ENCODE results near the gene BCAS3.

BCAS3 gene

DNA sequence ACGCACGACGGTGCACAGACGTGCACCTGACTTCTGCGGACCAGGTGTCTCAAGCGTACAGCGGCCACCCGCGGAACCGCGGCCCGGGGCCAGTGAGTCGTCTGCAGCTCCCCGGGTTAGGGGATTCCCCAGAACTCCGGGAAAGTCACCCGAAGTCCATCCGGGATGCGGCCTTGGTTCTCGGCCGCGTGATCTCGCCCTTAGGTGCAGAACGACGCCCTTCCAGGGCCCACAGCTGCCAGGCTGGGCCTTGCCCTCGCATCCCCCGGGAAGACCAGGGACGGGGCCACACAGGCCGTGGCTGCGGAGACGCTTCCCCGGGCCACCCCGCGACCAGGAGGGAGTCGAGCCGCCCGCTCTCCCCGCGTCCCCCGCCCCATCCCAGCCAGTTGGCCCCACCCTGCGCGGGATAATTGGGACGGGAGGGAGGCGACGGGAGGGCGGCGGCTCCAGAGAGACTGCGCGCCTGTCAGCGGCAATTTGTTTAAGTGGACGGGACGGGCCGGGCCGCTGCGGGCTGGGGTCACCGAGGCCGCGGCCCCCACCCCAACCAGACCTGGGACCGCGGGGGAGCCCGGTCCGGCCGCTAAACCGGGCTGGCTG lies 718.4 kb downstream of the BCAS3 start:
- no peak for DNase-seq (ENCODE audit: low read depth in 2 of 2)

GRCh38 chr17:61396586-61397085 lies 719.0 kb downstream of the BCAS3 start:
- no peak for DNase-seq (ENCODE audit: low read depth in 2 of 2)

- DNase-seq (ENCODE audit: low read depth in 2 of 2), result no peak
Observed at GRCh38 chr17:61397086-61397842, 719.6 kb downstream of the BCAS3 start.

DNA sequence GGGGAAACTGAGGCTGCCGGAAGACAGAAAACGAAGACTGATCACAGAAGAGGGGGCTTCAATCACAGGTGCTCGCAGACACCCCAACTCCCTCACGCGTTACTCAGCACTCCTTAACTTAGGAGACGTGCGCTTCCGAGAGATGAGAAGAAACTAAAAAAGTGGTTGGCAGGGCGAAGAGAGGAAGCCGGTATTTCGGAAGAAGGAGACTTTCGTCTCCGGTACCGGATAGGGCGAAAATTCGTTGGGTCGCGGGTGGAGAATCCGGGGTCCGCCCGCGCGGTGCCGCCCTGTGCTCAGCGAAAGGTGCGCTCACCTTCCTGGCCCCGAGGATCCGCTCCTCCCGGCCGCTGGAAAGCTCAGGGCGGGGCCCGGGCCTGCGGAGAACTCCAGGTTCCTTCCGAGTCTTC lies 721.1 kb downstream of the BCAS3 start:
- no peak for DNase-seq (ENCODE audit: low read depth in 2 of 2)

DNA sequence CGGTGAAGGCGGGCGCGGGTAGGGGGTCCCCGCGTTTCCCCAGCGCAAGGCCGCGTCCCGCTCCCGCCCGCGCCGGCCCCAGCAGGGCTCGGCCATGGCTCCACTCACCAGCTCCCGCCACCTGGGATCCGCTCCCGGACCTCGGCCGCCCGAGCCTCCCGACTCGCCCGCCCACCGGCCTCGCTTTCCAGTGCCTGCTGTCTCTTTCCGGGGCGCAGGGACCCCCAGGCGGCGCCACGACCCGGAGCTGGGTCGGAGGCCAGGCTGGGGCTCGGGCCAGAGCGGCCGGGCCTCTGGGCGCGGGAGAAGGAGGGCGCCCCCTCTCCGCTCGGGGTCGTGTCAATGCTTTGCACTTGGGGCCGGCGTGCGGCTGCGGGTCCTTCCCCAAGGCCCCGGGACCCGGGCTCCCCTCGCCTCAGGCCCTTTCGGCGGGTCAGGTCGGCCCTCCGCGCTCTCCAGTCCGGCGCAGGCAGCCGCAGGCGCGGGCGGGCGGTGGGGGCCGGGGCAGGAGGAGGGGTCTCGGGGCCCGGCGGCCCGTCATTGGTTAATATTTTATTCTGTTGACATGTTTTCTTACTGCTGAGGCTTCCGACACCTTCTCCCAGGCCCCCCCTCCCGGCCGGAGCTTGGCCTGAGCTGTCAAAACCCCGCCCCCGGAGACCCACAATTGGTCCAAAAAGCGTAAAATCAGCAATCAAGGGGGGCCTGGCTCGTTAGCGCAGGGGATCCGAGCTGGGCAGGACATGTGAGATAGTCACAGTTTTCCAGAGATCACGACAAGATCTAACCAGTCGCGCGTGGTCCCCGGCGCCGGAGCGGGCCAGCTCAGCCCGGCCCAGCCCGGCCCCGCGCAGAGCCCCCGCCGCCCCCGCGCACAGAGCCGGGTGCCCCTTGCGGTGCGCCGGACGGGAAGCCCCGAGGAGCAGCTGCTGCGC lies 721.7 kb downstream of the BCAS3 start, which contains the start of gene TBX2:
TBX2 (plus strand) TSS at position 713 of the 935 bp plus-strand sequence. CDS start 334 bp downstream, outside the sequence.
- peak in 1 of 2 experiments; percentile 39 for DNase-seq (ENCODE audit: low read depth in 2 of 2)

- no peak for DNase-seq (ENCODE audit: low read depth in 2 of 2)
Observed at GRCh38 chr17:61400066-61400716, 722.5 kb downstream of the BCAS3 start.

DNA sequence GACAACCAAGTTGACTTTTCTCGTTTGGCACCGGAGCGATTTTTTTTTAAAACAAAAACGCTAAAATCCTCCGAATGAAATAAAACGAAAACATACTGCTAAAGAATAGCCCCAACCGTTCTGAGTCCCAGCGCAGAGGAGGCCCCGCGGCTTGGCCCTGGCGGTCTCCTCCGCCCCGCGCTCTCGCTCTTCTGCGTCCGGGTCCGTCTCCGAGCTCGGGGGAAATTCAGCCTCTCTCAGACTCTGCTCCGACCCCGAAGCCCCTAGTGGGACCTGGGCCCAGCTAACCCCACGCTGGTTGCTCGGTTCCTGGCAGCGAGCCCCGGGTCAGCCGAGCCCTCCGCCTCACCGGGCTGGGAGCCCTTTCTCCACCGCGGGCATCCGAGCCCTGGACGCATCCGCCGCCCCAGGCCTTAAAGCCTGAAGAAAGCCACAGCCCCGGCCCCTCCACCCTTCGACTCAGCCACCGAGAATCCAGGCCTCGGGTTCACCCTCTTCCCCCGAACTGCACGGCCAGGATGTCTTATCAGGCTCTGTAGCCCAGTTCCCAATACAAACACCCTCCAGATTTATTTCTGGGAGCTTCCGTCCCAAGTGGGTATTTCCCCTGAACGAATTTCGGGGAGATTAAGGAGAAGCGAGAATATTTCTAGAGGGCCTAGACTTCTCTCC lies 723.2 kb downstream of the BCAS3 start:
- no peak for DNase-seq (ENCODE audit: low read depth in 2 of 2)

DNA sequence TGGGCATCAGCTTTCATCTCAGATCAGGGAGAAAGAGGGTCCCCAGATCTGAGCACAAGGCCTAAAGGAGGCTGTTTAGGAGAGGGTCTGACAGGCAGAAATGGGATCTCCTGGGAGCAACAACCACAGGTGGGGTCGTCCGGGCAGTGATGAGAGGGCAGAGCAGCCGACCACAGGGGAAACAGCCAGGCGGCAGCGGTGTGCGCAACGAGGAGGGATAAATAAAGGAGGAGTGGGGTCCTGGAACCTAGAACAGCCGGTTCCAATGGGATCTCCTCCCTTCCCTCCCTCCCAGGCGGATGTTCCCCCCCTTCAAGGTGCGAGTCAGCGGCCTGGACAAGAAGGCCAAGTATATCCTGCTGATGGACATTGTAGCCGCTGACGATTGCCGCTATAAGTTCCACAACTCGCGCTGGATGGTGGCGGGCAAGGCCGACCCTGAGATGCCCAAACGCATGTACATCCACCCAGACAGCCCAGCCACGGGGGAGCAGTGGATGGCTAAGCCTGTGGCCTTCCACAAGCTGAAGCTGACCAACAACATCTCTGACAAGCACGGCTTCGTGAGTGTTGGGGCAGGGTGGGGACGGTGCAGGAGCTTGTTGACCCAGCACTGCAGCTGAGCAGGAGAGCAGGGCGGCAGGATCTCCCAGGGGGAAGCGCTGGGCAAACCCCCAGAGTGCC lies 723.9 kb downstream of the BCAS3 start:
- no peak for DNase-seq (ENCODE audit: low read depth in 2 of 2)

DNA sequence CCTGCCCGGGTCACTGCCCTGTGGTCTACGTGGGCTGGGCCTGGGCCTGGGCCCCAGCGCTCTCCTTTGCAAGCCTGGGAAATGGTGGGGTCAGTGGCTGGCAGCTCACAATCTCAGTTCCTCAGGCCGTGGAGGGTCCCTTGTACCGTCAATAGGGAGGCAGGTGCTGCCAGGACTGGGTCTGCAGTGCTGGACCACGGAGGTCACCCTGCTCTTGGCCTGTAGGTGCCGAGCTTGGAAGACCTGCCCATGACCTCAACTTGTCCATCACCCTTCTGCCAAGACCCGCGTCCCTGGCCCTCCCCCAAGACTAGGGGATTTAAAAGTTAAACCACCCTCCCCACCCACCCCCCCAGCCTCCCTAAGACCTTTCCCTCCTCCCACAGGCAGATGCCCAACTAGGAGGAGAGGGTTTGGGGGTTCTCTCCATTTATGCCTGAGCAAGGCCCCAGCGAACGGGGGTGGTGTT lies 724.5 kb downstream of the BCAS3 start:
- no peak for DNase-seq (ENCODE audit: low read depth in 2 of 2)

DNA sequence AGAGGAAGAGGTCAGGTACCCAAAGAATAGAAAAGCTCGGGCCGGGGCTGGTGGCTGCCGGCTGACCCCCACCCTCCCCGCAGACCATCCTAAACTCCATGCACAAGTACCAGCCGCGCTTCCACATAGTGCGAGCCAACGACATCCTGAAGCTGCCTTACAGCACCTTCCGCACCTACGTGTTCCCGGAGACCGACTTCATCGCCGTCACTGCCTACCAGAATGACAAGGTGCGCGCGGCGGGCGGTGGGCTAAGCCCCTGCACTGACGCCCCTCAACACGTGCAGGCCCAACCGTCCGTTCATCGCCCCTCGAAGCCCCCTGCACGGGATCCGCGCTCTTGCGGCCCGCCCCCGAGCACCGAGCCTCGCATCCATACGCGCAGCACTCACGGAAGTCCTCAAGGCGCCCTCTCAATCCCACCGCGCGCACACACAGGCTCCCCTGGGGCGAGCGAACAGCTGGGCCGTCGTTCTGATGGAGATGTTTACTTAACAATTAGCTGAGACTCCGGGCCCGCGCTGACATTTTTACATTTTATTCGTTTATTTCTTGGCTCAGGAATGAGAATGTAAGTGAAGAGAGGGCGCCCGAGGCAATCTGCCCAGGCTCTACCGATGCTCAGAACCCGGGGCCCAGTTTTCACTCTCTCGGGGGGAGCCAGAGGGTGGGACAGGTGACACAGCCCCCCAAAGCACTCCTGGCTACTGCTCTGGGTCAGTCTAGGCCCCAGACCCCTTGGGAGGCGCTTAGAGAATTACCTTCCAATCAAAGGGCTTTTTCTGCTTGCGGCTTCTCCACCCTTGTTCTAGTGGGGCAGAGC lies 725.5 kb downstream of the BCAS3 start:
- DNase-seq (ENCODE audit: low read depth in 2 of 2), result no peak

DNA sequence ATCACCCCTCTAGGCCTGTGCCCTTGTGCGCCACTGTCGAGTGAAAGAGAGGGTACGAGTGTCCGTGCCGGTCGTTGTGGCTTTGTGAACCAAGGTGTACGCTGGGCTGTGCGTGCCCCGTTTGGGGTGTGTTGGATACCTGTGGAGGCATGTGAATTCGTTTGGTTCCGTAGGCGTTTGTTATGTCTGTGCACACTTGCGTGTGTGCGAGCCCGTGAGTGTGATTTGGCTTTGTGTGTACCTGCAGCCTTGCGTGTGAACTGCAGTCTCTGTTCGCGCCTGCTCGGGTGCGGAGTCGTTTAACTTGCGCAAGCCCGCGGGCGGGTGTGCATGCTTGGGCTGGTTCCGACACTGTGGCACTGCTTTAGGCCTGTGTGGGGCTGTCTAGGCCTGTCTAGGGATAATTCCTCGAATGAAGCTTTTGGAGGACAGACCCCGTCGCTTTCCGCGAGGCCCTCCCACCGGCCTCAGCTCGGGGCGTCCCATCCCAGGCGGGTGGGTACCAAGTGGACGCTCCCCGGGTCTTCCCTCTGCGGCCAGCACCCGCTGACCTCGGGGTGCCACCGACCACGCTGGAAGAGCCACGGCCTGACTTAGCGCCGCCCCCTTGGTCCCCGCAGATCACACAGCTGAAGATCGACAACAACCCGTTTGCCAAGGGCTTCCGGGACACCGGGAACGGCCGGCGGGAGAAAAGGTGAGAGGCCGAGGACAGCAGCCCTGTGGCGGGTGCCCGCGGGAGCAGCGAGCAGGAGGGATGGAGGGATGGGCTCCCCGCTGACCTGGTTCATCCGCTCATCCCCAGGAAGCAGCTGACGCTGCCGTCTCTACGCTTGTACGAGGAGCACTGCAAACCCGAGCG lies 726.4 kb downstream of the BCAS3 start:
- DNase-seq (ENCODE audit: low read depth in 2 of 2), result no peak

GRCh38 chr17:61404663-61404912 lies 726.9 kb downstream of the BCAS3 start:
- no peak for DNase-seq (ENCODE audit: low read depth in 2 of 2)

DNA sequence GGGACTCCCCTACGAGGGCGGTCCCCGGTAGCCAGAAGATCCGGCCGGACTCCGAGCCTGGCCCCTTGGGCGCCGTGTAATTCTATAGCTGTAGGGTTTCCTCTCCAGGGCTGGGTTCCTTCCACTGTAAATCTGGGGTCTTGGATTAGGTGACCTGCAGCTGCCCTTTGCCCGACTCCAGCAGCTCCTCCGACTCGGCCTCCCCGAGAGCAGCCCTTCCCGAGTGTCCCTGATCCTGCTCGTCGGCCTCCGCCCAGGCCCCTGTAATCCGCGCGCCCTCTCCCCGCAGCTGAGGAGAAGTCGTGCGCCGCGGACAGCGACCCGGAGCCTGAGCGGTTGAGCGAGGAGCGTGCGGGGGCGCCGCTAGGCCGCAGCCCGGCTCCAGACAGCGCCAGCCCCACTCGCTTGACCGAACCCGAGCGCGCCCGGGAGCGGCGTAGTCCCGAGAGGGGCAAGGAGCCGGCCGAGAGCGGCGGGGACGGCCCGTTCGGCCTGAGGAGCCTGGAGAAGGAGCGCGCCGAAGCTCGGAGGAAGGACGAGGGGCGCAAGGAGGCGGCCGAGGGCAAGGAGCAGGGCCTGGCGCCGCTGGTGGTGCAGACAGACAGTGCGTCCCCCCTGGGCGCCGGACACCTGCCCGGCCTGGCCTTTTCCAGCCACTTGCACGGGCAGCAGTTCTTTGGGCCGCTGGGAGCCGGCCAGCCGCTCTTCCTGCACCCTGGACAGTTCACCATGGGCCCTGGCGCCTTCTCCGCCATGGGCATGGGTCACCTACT lies 727.4 kb downstream of the BCAS3 start:
- no peak for DNase-seq (ENCODE audit: low read depth in 2 of 2)

DNA sequence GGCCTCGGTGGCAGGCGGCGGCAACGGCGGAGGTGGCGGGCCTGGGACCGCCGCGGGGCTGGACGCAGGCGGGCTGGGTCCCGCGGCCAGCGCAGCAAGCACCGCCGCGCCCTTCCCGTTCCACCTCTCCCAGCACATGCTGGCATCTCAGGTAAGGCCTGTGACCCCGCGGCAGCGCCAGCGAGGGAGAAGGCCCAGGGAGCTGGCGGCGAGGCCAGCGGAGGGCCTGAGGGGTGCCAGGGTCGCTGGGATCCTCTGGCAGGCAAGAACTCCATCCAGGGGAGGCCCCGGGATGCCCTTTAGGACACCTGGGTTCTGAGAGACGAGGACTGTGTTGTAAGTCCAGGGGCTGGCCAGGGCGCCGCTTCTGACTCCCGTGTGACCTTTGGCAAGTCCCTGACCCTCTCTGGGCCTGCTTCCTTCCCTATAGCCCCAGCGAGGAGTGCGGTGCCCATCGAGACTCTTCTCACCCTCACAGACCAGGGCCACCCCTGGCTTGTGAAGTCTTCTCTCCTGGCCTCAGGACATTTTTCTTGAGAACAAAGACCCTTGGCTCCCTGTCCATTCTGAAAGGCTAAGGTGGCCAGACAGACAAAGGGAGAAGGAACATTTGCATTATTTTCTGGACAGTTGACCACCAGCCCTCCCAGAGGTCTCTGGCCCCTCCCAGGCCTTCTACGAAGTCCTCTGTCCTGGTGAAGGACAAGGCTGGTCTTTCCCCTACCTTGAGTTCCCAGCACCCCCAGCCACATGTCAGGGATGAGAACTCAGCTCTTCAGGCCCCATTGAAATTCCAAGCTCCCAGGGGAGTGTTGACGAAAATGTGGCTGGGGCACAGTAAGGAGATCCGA lies 728.3 kb downstream of the BCAS3 start:
- DNase-seq (ENCODE audit: low read depth in 2 of 2), result no peak

- DNase-seq (ENCODE audit: low read depth in 2 of 2), result no peak
Observed at GRCh38 chr17:61406537-61406845, 728.8 kb downstream of the BCAS3 start.

GRCh38 chr17:61406971-61407911 lies 729.6 kb downstream of the BCAS3 start:
- DNase-seq (ENCODE audit: low read depth in 2 of 2), result no peak
